Left cardiac atrium (tissue), 4 donors: Measurements from ENCODE around the gene RABAC1. TPM values are rescaled to one million over a fixed set of nuclear protein-coding genes. Genes with fewer than 3 reads are reported as not detected.
"Not testable (repeated sequence)": the region's sequence is repeated elsewhere in the genome, so short reads cannot be mapped to it uniquely, and the experiment has no call there.

Source experiments
- ATAC-seq, 2 donors: fragments of 200-7000 bp; cut with Tn5 transposase; one replicate each; pipeline ENCODE4 v1.9.1; 2020; ENCODE audit warnings: mild to moderate bottlenecking in 2 of 2, moderate library complexity in 2 of 2
- DNase-seq: peaks from one replicate; pipeline ENCODE4 v3.0.0-alpha.2; 2020
- intact Hi-C, 2 donors: fragments of 100-400 bp; cut with DNase I; formaldehyde crosslinking; loops; one replicate each; pipeline versions ENCODE4 v1.14.1 to v1.15.1; 2022 to 2023
- total RNA-seq, 2 donors: library from RNA; stranded (reverse); fragmentation: NEBNext Ultra II Directional; extraction: Animal tissue kit (Norgen Biotek cat#: 25700); gene quantifications; one replicate each; pipeline ENCODE4 v1.2.1, GENCODE V29; 2021
- donor health status: DM: no; HTN: yes; CAD: no.
- donor health status: DM: no; HTN: yes; CAD: no; lungs with severe emphysema.
- donor health status: DM: yes; HTN: yes; CAD: no.
- donor health status: Dilated cardiomyopathy.

Gene RABAC1
- total RNA-seq, 2 donors from 2014 or later: 91.4 to 117 TPM

DNA sequence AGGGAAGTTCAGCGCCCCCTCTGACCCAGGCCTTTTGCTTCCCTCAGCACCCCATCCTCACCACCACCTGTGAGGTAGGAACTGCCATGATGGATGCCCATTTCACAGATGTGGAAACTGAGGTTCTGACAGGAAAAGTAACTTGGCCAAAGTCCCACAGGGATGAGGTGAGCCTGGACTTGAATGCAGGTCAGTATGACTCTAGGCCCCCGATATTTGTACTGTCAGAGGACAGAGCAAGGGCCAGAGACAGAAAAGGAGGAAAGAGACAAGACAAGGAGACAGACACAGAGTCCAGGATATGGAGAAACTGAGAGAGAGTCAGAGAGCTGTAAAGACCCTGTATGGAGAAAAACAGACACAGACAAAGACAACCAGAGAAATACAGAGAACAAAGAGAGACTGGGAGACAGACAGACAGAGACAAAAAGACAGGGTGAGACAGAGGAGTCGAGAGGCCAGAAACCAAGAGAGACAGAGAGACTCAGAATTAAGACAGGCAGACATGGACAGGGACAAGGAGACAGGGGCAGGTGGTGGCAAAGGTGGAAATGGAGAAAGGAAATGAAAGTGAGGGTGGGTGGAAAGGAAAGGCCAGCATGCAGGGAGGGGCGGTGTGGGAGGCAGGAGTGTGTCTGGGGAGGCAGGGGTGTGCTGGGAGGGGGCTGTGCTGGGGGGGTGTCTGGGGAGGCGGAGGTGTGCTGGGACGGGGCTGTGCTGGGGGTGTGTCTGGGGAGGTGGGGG is 35.9 kb downstream of the RABAC1 start:
- intact Hi-C loops: no loop called here
- DNase-seq: no peak
- ATAC-seq: no peak

DNA sequence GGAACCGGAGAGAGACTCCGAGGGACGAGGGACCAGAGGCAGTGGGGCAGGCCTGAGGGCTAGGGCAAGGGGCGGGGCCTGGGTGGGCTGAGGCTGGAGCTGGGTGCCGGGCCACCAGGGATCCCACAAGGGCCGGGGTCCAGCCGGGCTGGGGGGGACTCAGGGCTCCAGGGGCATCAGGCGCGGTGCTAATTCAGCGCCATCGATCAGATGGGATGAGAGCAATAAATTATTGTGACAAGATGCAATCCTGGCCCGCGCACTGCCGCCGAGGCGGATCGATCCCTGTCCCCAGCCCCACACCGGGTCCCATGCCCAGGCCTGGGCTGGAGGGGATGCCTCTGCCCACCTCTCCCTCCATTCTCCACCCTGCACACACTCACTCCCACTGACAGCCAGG is 36.5 kb downstream of the RABAC1 start:
- ATAC-seq (no peak), DNase-seq (no peak)
- intact Hi-C loops: no loop called here

DNA sequence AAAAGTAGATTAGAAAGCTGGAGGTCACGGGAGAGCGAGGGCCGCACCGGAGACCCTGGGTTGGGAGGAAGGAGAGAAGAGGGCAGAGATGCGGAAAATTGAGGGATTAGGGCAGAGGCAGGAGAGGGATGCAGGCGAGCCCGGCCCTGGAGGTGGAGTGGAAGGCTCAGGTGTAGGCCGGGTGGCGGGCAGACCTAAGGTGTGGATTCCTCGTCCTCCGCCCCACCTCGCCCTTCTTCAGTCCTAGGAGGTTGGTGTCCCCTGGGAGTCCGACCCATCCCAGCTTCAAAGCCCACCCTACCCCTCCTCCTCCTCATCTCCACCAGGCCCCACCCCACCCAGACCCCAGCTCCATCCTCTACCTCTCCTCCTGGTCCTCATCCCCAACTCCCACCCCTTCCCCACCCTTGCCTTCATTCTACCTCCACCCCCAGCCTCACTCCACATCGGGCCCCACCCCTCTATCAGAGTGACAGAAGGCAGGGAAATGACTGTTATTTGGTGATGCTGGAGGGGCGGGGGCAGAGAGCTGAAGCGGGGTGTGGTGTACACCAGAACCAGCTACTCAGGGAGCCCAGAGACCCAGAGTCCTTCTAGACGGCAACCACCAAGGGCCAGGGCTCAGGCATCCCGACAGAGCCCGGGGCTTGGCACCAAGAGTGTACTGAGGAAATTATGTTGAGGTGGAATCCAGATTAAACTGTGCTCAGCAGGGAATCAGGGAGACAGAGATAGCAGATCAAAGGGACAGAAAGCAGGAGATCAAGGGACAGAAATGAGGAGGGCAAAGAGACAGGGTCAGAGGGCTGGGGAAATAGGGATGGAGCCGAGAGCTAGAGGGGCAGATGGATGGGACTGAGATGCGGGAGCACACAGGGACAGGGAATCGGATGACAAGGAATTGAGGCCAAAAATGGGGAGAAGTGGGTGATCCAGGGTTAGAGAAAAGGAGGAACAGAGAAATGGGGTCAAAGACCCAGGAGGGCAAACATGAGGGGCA is 37.2 kb downstream of the RABAC1 start:
- ATAC-seq (no peak), DNase-seq (no peak)
- intact Hi-C loops: no loop called here

DNA sequence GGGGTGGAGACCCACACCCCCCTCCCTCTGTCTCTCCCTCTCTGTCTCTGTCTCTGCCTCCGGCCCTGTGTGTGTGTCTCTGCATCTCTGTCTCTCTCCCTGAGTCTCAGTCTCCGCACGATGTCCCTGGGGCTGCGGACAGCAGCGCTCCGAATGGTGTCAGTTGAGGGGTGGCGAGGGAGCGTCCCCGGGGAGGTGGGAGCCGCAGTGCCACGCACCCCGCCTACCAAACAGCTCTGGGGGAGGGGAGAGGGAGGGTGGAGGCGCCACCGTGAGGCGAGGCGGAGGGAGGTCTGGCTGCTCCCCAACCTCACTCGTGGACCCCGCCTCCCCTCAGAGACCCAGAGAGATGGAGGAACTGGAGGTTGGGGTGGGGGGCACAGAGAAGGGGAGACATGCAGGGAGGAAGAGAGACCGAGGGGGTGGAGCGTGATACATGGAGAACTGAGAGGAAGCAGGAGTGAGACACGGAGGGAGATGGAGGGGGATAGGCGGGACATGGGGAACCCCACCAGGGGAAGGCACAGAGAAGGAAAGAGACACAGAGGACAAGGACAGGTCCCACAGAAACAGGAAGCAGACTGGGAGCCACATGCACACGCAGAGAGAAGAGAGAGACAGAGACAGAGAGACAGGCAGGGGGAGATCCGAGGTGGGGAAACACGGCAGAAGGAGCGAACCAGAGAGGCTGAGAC is 38.1 kb downstream of the RABAC1 start:
- no peak for DNase-seq
- ATAC-seq: no peak
- intact Hi-C loops: no loop called here

DNA sequence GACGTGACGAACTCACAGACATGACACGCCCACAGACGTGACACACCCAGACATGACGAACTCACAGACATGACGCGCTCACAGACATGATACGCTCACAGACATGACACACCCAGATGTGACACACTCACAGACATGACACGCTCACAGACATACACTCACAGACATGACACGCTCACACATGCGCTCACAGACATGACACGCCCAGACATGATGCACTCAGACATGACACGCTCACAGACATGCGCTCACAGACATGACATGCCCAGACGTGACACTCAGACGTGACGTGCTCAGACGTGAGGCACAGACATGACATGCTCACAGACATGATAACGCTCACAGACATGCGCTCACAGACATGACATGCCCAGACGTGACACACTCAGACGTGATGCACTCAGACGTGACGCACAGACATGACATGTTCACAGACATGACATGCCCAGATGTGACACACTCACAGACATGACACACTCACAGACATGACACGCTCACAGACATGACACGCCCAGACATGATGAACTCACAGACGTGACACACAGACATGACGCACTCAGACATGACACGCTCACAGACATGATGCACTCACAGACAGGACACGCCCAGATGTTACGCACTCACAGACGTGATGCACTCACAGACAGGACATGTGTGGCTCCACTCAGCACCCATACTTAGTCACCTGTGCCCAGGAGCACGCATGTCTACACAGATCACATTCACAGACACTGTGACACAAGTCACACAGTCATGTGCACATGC is 39.0 kb downstream of the RABAC1 start:
- intact Hi-C loops: no loop called here
- DNase-seq: no peak

DNA sequence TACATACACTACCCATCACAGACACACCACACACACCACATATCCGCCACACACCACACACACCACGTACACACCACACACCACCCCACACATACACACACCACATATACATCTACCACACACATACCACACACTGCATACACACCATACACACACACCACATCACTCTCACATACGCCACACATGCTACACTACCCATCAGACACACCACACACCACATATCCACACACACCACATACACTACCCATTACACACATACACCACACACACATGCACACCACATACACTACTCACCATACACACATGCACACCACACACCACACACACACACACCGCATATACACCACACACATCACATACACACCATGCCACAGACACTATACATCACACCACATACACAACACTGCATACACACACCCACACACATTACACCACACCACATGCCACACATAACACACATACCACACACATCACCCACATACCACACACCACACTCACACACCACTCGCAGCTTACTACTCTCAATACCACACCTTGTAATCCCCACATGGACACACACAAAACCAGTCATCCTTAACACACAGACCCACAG is 40.4 kb downstream of the RABAC1 start:
- ATAC-seq: no peak
- DNase-seq: no peak
- intact Hi-C loops: no loop called here

More for the DNA sequence above, 39.0 kb downstream of the RABAC1 start:
- no peak for ATAC-seq

DNA sequence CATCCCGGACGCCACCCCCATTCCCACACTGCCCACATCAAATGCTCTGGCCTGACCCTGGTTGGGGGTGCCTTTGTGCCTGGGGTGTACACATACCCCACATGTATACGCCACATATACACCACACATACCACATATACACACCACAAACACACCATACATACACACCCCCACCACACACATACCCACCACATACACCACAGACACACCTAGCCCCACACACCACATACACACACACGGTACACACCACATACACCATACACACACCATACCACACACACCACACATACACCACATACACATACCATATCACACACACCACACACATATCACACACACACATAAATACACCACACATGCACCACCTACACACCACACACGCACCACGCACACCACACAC is 41.0 kb downstream of the RABAC1 start:
- intact Hi-C loops: no loop called here
- ATAC-seq: no peak
- DNase-seq: no peak

DNA sequence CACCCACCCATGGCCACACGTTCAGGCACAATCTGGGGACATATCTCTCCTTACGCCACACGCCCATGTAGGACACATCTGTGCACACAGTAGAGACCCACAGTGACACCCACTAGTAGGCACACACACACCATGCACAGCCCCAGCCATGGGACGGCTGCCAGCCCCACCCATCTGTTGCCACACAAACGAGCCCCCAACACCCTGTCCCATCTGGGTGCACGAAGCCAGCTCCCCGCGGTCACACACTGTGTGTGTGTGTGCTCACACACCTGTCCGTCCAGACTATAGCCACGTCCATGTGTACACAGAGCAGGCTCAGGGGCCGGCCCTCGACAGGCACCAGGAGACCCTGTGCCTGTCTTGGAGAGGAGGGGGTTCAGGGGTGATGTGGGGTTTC is 41.4 kb downstream of the RABAC1 start:
- intact Hi-C loops: no loop called here
- ATAC-seq: no peak
- DNase-seq: no peak

DNA sequence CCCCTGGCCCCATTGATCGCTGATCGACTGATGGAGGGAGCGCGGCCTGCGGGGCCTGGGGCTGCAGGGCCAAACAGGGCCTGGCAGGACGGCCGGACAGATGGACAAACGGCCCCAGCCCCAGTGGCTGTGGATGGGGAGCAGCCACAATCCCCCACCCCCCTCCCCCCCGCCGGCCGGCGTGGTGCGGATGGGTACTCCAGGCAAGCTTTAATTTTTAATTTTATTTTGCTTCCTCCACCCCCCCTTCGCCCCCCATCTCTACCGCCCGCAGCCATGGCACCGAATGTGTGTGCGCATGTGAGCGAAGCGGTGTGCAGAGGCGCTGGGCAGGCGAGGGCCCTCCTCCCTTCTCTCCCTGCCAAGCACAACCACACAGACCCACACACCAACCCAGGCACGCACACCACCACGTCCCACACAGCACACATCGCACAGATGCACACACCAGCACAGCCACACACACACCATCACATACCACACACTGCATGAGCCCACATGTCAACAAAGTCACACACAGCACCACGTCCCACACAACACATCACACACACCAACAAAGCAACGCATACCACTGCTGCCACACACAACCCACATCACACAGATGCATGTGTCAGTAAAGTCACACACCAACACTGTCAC is 43.2 kb downstream of the RABAC1 start:
- DNase-seq: no peak
- ATAC-seq: no peak
- intact Hi-C loops: no loop called here

DNA sequence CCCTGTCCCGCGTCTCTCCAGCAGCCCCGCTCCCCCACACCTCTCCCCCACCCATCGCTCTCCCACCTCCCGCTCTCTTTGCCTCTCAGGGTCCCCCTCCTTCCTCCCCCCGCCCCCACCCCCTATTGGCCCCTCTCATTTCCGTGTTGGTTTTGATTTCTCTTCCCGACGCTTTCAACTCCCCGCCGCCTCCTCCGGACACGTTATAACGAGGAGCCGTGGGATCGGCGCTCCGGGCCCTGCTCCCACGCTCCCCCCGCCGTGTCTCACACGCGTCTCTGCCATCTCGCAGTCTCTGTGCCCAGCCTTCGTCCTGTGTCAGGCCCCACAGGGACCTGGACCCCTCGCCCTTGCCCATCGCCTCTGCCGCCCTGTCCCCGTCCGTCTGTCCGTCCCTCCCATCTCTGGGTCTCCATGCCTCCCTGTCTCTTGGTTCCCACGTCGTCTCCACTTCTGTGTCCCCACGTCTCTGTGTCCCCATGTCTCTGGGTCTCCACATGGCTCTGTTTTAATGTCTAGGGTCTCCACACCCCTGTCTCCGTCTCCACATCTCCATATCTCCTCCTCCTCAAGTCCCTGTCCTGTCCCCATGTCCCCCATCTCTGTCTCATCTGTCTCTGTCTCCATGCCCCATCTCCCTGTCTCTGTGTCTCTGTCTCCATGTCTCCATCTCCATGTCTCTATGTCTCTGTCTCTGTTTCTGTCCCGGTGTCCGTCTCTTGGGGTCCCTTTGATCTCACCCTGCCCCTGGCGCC is 43.9 kb downstream of the RABAC1 start:
- no peak for ATAC-seq
- DNase-seq: no peak
- intact Hi-C loops: no loop called here

DNA sequence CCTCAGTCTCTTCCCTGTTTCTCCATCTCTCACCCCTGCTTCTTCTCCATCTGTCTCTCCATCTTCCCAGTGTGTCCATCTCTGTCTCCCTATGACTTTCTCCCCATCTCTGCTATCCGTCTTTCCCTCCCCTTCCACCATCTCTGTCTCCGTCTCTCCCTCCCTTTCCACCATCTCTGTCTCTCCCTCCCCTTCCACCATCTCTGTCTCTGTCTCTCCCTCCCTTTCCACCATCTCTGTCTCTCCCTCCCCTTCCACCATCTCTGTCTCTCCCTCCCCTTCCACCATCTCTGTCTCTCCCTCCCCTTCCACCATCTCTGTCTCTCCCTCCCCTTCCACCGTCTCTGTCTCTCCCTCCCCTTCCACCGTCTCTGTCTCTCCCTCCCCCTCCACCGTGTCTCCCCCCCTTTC is 44.7 kb downstream of the RABAC1 start:
- intact Hi-C loops, ATAC-seq, DNase-seq: not testable (repeated sequence)

DNA sequence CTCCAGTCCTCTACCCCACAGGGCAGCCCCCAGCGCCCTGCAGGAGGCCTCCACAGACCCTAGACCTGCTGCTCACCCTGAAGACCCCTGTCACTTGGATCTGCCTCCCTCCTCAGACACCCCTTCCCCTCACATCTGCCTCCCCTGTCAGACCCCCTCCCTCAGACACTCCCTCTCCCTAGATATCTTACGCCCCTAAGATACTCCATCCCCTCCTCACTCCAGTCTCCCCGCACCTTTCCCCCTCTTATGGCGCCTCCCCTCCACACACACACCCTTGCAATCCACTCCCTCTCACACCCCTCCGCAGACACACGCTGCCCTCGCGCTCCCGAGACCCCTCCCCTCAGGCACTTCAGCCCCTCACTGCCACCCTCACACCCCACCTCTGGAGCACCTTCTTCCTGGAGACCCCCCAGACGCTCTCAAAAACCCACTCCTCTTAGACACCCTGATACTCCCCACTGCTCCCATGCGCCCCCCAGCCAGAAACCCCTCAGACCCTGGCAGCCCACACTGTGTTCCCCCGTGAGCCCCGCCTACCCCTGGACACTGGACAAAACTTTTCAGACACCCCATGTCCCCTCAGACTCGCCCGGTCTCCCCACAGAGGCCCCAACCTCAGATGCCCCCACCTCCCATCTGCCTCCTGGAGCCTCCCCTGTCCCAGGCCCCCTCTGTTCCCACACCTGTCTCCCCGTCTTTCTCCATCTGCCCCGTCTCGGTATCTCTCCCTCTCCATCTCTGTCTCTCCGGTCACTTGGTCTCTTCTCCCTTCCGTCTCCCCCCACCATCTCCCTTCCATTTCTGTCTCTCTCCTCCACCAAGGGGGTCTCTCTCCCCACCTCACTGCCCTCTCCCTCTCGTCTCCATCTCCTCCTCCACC is 45.3 kb downstream of the RABAC1 start:
- DNase-seq (no peak), ATAC-seq (no peak)
- intact Hi-C loops: no loop called here

DNA sequence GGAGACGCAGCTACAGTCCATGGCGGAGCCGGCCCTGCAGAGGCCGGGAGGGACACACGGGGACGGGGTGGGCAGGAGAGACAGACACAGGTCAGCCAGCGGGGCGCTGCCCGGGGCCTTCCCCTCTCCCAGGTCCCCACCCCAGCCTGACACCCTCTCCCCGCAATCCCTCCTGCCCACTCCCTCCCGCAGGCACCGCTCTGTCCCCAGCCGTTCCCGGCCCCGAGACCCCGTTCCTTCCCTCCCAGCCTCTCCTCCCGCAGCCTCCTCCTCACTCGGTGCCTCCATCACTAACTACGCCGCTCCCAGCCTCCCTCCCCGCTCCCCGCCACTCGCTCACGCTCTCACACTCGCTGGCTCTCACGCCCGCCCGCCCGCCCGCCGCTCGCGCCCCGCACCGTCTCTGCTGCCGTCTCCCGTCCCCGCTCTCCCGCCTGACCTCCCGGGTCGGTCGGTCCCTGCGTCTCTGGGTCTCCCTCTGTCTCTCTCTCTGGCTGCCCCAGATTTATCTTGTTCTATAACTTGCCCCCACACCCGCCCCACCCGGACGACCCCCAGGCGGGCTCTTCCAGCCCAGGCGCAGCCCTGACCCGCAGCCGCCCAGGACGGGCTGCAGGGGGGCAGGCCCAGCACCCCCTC is 46.1 kb downstream of the RABAC1 start:
- intact Hi-C loops: no loop called here
- no peak for ATAC-seq
- no peak for DNase-seq

DNA sequence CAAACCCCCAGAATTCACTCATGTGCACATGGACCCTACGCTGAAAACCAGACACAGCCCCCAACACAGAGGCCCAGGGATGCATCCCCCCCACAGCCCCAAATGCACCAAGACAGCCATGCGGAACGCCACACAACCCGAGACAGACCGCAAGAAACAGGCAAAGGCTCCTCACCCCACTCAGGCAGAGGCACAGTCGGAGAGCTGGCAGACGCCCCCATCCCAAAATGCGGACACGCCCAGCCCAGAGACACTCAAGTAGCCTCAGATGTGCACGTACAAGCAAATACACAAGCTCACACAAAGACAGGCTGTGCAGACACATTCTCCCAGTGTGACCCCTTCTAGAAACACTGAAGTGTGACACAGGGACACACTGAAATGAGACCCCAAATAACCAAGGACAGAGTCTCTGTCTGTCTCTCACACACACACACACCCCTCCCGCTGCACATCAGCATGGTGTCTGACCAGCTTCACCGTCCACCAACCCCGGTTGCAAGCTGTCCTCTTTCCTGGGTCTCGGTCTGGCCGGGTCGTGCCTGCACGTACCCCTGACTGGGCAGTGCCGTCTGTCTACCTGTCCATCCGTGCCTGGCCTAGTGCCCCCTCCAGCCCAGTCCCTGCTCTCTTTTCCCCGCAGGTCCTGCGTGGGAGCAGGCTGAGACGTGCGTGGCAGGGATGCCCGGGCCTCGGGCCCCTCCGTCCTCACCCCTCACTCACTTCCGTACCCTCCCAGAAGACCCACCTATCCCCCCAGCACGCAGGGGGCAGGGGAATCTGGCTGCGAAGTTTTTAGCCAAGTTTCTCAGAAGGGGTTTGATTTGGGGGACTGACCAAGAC is 47.0 kb downstream of the RABAC1 start:
- intact Hi-C loops: no loop called here

More for the DNA sequence above, 47.0 kb downstream of the RABAC1 start:
- DNase-seq (no peak), ATAC-seq (no peak)
